GM11168 (cell line): Measurements from ENCODE around the gene FAM83C.

Experiments
- in situ Hi-C: fragments of 300-500 bp; cut with MboI; formaldehyde crosslinking; loops from one replicate; pipeline ENCODE4 v1.12.0; 2022; ENCODE audit warnings: low sequenced_read_pairs; ENCODE audit not compliant: unreplicated experiment

The FAM83C gene

GRCh38 chr20:35291654-35292503 is at the start of gene FAM83C:
TSS of gene FAM83C (minus strand) at chr20:35292425. CDS start at chr20:35292304, 121 bp downstream.
- in situ Hi-C loops = no loop called here

- in situ Hi-C loops = no loop called here
Observed at GRCh38 chr20:35341366-35342028, 49.3 kb upstream of the FAM83C start.

DNA sequence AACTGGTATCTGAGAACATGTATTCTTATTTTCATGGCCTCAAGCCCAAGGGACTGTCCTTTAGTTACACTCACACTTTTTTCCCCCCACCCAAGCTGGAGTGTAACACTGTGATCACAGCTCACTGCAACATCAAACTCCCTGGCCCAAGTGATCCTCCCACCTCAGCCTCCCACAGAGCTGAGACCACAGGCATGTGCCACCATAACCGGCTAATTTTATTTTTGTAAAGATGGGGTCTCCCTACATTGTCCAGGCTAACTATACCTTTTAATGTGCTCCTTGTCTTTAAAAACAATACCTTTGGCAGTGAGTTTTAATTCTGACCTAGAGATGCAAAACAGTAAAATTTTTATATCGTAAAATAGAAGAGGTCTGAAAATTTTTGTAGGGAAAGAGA is 48.2 kb upstream of the FAM83C start:
- in situ Hi-C loops = no loop called here

DNA sequence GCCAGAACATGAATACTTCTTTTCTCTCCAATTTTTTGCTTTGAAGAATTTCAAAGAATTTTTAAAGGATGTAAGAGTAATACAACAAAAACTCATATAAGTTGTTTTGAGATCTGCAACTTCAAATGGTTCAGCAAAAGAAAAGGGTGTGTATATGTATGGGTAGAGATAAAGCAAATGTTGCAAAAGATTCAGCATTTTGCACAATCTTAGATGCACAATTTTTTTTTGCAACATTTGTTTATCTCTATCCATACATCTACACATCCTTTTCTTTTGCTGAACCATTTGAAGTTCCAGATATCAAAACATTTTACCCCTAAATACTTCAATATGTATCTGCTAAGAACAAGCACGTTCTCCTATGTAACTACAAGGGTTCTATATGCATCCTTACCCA is 47.4 kb upstream of the FAM83C start:
- in situ Hi-C loops = no loop called here

GRCh38 chr20:35339007-35339406 is 46.8 kb upstream of the FAM83C start:
- in situ Hi-C loops = no loop called here

- in situ Hi-C loops = no loop called here
Observed at GRCh38 chr20:35334311-35335101, 42.3 kb upstream of the FAM83C start.

- in situ Hi-C loops = no loop called here
Observed at GRCh38 chr20:35333606-35334005, 41.4 kb upstream of the FAM83C start.

GRCh38 chr20:35332540-35333200 is 40.4 kb upstream of the FAM83C start:
- in situ Hi-C loops = no loop called here

GRCh38 chr20:35329435-35330139 is 37.4 kb upstream of the FAM83C start:
- in situ Hi-C loops = no loop called here

DNA sequence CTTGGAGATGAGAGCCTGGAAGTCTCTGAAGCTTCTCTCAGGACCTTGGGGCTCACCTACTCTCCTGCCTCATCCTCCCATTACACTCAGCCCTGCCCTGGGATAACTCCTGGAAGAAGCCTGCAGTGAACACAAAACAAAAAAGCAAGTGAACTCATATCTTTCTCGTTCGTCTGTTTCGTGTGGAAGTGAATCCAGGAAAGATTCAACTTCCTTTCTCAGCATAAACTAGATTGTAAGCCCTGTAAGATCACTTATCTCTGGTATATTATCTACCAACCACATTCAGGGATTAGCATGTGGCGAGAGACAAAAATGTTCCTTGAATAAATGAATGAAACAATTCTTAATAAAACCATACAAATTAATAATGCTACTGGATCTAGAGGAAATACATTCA is 36.5 kb upstream of the FAM83C start:
- in situ Hi-C loops = no loop called here

- in situ Hi-C loops = no loop called here
Observed at GRCh38 chr20:35328095-35328685, 36.0 kb upstream of the FAM83C start.

DNA sequence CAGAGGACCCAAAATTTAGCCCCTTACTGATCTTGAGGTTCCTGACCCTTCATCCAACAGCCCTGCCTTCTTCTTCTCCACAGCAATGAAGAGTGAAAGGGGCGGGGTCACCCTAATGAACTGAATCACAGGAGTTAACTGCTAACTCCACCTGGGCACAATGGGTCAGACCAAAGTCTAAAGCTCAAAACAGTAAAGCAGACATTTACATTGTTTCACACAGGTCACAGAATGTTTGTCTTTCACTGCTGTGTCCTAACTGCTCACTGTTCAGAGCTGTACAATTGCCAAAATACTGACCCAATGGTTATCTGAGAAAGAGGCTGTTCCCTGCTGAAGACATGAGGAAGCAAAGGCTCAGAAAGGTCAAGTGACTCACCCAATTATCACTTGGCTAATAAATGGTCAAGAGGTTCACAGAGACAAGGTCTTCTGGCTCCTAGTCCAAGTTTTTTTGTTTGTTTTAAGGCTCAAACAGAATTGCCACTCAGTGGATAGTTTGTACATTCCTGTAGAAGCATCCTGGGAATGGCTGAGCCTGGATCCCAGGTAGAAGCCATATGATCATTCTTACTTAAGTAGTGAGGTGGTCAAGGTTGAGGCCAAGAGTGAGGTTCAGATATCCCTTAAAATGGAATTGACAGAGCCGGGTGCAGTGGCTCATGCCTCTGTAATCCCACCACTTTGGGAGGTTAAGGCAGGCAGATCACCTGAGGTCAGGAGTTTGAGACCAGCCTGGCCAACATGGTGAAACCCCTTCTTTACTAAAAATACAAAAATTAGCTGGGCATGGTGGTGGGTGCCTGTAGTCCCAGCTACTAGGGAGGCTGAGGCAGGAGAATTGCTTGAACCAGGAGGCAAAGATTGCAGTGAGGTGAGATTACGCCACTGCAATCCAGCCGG is 35.1 kb upstream of the FAM83C start:
- in situ Hi-C loops = no loop called here

DNA sequence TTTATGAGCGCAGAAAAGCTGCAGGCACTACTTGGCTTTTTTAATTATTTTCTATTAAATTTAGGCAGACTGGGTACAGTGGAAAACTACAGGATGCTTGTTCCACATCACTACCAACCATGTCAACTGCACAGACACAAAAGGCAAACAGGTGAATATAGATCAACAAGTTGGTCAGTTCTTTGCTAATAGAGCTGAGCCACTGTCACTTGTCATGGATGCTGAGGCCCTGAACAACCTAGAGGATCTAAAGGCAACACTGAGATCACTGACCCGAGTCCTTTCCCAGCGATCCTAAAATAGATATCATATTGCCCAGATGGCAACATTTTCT is 34.5 kb upstream of the FAM83C start:
- in situ Hi-C loops = no loop called here

- in situ Hi-C loops = no loop called here
Observed at GRCh38 chr20:35326021-35326739, 34.0 kb upstream of the FAM83C start.

- in situ Hi-C loops = no loop called here
Observed at GRCh38 chr20:35325401-35325800, 33.2 kb upstream of the FAM83C start.

- in situ Hi-C loops = no loop called here
Observed at GRCh38 chr20:35320396-35321126, 28.3 kb upstream of the FAM83C start.

GRCh38 chr20:35319871-35320197 is 27.6 kb upstream of the FAM83C start:
- in situ Hi-C loops = no loop called here
